HepG2 (cell line): Measurements from ENCODE around the gene MIA2. TPM values are rescaled to one million over a fixed set of nuclear protein-coding genes. Genes with fewer than 3 reads are reported as not detected.
A peak's percentile ranks its signal among the peaks of the same experiment; 100 is the strongest.

Experiments used
- DNMT1 ChIP-seq: sonication (generic); formaldehyde crosslinking; IDR thresholded peaks from 2 replicates; pipeline ENCODE4 v1.5.1; 2020; ENCODE audit warnings: mild to moderate bottlenecking, missing genetic modification reagents
- ELF4 ChIP-seq: sonication (generic); formaldehyde crosslinking; IDR thresholded peaks from 2 replicates; pipeline ENCODE4 v1.5.0; 2020; ENCODE audit warnings: missing genetic modification reagents, mild to moderate bottlenecking, moderate library complexity, borderline replicate concordance
- HMG20A ChIP-seq: IDR thresholded peaks from 2 replicates; pipeline ENCODE4 v1.6.1; 2016; ENCODE audit warnings: borderline replicate concordance
- HNRNPLL ChIP-seq: fragments of 200-400 bp; formaldehyde crosslinking; IDR thresholded peaks from 2 replicates; pipeline ENCODE4 v1.6.1; 2017; ENCODE audit warnings: mild to moderate bottlenecking, low read depth, low read length; ENCODE audit not compliant: poor library complexity, severe bottlenecking
- KLF9 ChIP-seq: IDR thresholded peaks from 2 replicates; pipeline ENCODE4 v1.6.1; 2016; ENCODE audit warnings: low read depth
- MED8 ChIP-seq: sonication (generic); formaldehyde crosslinking; IDR thresholded peaks from 2 replicates; pipeline ENCODE4 v1.8.1; 2023; ENCODE audit warnings: mild to moderate bottlenecking, missing genetic modification reagents; ENCODE audit not compliant: insufficient replicate concordance
- MTA1 ChIP-seq: sonication (generic); formaldehyde crosslinking; IDR thresholded peaks from 2 replicates; pipeline ENCODE4 v1.4.0; 2020; ENCODE audit warnings: missing genetic modification reagents, mild to moderate bottlenecking, borderline replicate concordance
- NFYB ChIP-seq: sonication (generic); formaldehyde crosslinking; IDR thresholded peaks from 2 replicates; pipeline ENCODE4 v1.4.0; 2020; ENCODE audit warnings: missing genetic modification reagents
- NR0B2 ChIP-seq: sonication (generic); formaldehyde crosslinking; IDR thresholded peaks from 2 replicates; pipeline ENCODE4 v1.4.0; 2020; ENCODE audit warnings: mild to moderate bottlenecking, missing genetic modification reagents
- NR2F6 ChIP-seq, 2 experiments: IDR thresholded peaks; 2 replicates each; pipeline ENCODE4 v1.6.1; 2016; ENCODE audit warnings: antibody characterized with exemption in 1 of 2, mild to moderate bottlenecking in 1 of 2
- SIX4 ChIP-seq: sonication (generic); formaldehyde crosslinking; IDR thresholded peaks from 2 replicates; pipeline ENCODE4 v1.4.0; 2020; ENCODE audit warnings: missing genetic modification reagents
- SMAD9 ChIP-seq: sonication (generic); formaldehyde crosslinking; IDR thresholded peaks from 2 replicates; pipeline ENCODE4 v1.5.1; 2020; ENCODE audit warnings: mild to moderate bottlenecking, missing genetic modification reagents
- TEAD3 ChIP-seq: optimal IDR thresholded peaks from 2 replicates; pipeline ENCODE3; 2016; ENCODE audit warnings: borderline replicate concordance
- THYN1 ChIP-seq: sonication (generic); formaldehyde crosslinking; IDR thresholded peaks from 2 replicates; pipeline ENCODE4 v1.8.1; 2023; ENCODE audit warnings: low read depth, mild to moderate bottlenecking, moderate library complexity, missing genetic modification reagents, borderline replicate concordance
- ZFY ChIP-seq: sonication (generic); formaldehyde crosslinking; IDR thresholded peaks from 2 replicates; pipeline ENCODE4 v1.4.0; 2020; ENCODE audit warnings: missing genetic modification reagents
- ZFYVE20 ChIP-seq: sonication (generic); formaldehyde crosslinking; IDR thresholded peaks from 2 replicates; pipeline ENCODE4 v1.8.0; 2023; ENCODE audit warnings: low read depth, mild to moderate bottlenecking, moderate library complexity, missing genetic modification reagents, borderline replicate concordance
- ZNF121 ChIP-seq: sonication (generic); formaldehyde crosslinking; IDR thresholded peaks from 2 replicates; pipeline ENCODE4 v1.5.0; 2020; ENCODE audit warnings: mild to moderate bottlenecking, missing genetic modification reagents
- ZNF263 ChIP-seq: sonication (generic); formaldehyde crosslinking; IDR thresholded peaks from 2 replicates; pipeline ENCODE4 v1.4.0; 2020; ENCODE audit warnings: missing genetic modification reagents
- ZNF331 ChIP-seq: sonication (generic); formaldehyde crosslinking; IDR thresholded peaks from 2 replicates; pipeline ENCODE4 v1.4.0; 2020; ENCODE audit warnings: missing genetic modification reagents
- ZNF337 ChIP-seq: sonication (generic); formaldehyde crosslinking; IDR thresholded peaks from 2 replicates; pipeline ENCODE4 v1.5.1; 2020; ENCODE audit warnings: missing genetic modification reagents, low read depth, mild to moderate bottlenecking, borderline replicate concordance
- ZNF350 ChIP-seq: sonication (generic); formaldehyde crosslinking; IDR thresholded peaks from 2 replicates; pipeline ENCODE4 v1.4.0; 2020; ENCODE audit warnings: mild to moderate bottlenecking, low read depth, missing genetic modification reagents, borderline replicate concordance
- ZNF546 ChIP-seq: sonication (generic); formaldehyde crosslinking; conservative IDR thresholded peaks from 2 replicates; pipeline ENCODE4 v1.8.1; 2023; ENCODE audit warnings: mild to moderate bottlenecking, missing genetic modification reagents
- ZNF724P ChIP-seq: sonication (generic); formaldehyde crosslinking; IDR thresholded peaks from 2 replicates; pipeline ENCODE4 v1.8.0; 2022; ENCODE audit warnings: missing genetic modification reagents, borderline replicate concordance
- polyA plus RNA-seq, 8 experiments: library from polyadenylated mRNA; depleted of rRNA in 3 of 8; stranded (reverse) in 7 of 8; unstranded in 1 of 8; fragments of >200 nt; fragmentation: Illumina TruSeq in 4 of 8; extraction: Trizol in 4 of 8; gene quantifications; 2 replicates each; pipeline versions ENCODE4 v1.2.1 to v1.2.3, GENCODE V29; 2011 to 2016; ENCODE audit warnings: low read depth in 4 of 8, missing spikeins in 1 of 8, mixed read lengths in 1 of 8; ENCODE audit not compliant: insufficient read depth in 1 of 8
- total RNA-seq, 5 experiments: library from RNA; depleted of rRNA; stranded (reverse); fragments of >200 nt; fragmentation: Illumina TruSeq; extraction: Trizol; gene quantifications; 2 replicates each; pipeline ENCODE4 v1.2.3, GENCODE V29; 2016; ENCODE audit warnings: low read depth in 1 of 5
- TF ChIP-seq, protein P1 (sequence below): sonication (generic); formaldehyde crosslinking; IDR thresholded peaks from 2 replicates; pipeline ENCODE4 v1.4.0; 2020; ENCODE audit warnings: missing genetic modification reagents
- TF ChIP-seq, protein P2 (sequence below): sonication (generic); formaldehyde crosslinking; IDR thresholded peaks from 2 replicates; pipeline ENCODE4 v1.4.0; 2020; ENCODE audit warnings: missing genetic modification reagents

The MIA2 gene
- total and polyA plus RNA-seq, 2 of the 13 experiments (the other 11 are each of a cell fraction or from before 2014, with no cell fraction given), result 134 to 158 TPM

GRCh38 chr14:39203659-39204606 is 29.8 kb upstream of the MIA2 start (continued):
- TF ChIP-seq DNMT1, result 0 out of 2 replicates have a peak, but pooled peaks have one; percentile 36
- TF ChIP-seq ZNF121 (CRISPR knock-in tag), result no peak
- no peak for TF ChIP-seq HMG20A (CRISPR knock-in tag)
- TF ChIP-seq TEAD3 (CRISPR knock-in tag), result peak; percentile 30
- no peak for TF ChIP-seq NR0B2 (CRISPR knock-in tag)
- TF ChIP-seq ZFY, result peak; percentile 61; the same call in 1 of the 2 replicates
- TF ChIP-seq SIX4 (CRISPR knock-in tag), result no peak
- 0 out of 2 replicates have a peak, but pooled peaks have one; percentile 43 for TF ChIP-seq SMAD9 (CRISPR knock-in tag)
- TF ChIP-seq NFYB (CRISPR knock-in tag), result peak; percentile 7; the same call in 1 of the 2 replicates
- peak; percentile 57; the same call in 1 of the 2 replicates for TF ChIP-seq MTA1 (CRISPR knock-in tag)
- TF ChIP-seq ZNF337 (CRISPR knock-in tag), result no peak
- no peak for TF ChIP-seq KLF9 (CRISPR knock-in tag)
- TF ChIP-seq ZNF350, result 0 out of 2 replicates have a peak, but pooled peaks have one; percentile 45
- TF ChIP-seq ELF4 (CRISPR knock-in tag), result no peak
- no peak for TF ChIP-seq MED8 (CRISPR knock-in tag)
- no peak for TF ChIP-seq ZNF546 (CRISPR knock-in tag)
- no peak for TF ChIP-seq THYN1 (CRISPR knock-in tag)
- no peak for TF ChIP-seq ZFYVE20 (CRISPR knock-in tag)
- TF ChIP-seq ZNF724P, result 0 out of 2 replicates have a peak, but pooled peaks have one; percentile 33
- TF ChIP-seq, protein P1, sequence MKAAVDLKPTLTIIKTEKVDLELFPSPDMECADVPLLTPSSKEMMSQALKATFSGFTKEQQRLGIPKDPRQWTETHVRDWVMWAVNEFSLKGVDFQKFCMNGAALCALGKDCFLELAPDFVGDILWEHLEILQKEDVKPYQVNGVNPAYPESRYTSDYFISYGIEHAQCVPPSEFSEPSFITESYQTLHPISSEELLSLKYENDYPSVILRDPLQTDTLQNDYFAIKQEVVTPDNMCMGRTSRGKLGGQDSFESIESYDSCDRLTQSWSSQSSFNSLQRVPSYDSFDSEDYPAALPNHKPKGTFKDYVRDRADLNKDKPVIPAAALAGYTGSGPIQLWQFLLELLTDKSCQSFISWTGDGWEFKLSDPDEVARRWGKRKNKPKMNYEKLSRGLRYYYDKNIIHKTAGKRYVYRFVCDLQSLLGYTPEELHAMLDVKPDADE, result no peak
- 0 out of 2 replicates have a peak, but pooled peaks have one; percentile 23 for TF ChIP-seq ZNF263 (CRISPR knock-in tag)
- TF ChIP-seq, protein P2, sequence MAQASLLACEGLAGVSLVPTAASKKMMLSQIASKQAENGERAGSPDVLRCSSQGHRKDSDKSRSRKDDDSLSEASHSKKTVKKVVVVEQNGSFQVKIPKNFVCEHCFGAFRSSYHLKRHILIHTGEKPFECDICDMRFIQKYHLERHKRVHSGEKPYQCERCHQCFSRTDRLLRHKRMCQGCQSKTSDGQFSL, result no peak
- TF ChIP-seq NR2F6 (IDR thresholded peaks at IDR 0.05), result peak; percentile 57; the same call in 1 of the 2 replicates
- no peak for TF ChIP-seq NR2F6 (CRISPR knock-in tag; IDR thresholded peaks at IDR 0.05)
- no peak for TF ChIP-seq HNRNPLL
- TF ChIP-seq ZNF331 (CRISPR knock-in tag), result no peak
